NK-92 treated with Interleukin-12 subunit alpha and Interleukin-12 subunit beta, amount 100 ng/mL, for 24 hours (cell line): ENCODE data around the gene MRPL40.

Experiments
- DNase-seq: peaks from one replicate; lab custom pipeline; 2025; lab: John Stamatoyannopoulos, UW

The MRPL40 gene

DNA sequence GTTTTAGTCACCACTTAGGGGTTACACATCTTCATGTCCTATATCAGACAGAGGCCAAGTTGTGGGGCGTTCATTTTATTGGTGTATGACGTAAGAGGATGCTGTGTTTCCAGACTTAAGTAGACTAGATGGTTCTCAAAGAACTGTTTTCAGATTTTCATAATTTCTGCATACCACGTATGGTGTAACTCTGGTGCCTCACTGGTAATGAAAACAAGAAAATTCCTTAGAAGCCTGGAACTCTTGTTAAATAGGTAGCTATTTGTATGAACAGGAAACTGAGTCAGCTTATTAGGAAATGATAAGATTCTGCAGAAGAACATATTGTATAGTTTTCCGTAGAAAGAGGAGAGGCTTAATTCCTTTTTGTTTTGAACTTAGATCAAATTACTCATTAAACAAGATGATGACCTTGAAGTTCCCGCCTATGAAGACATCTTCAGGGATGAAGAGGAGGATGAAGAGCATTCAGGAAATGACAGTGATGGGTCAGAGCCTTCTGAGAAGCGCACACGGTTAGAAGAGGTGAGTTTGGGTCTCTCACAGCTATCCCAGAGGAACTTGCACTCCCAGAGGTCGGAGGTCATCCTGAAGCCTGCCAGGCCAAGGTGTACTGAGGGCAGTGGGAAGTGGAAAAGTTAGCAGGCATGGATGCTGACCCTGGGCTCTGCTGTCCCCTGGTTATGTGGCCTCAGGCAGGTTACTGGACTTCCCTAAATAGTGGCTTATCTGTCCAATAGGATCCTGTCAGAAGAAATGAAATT, 51.3 kb downstream of the MRPL40 start:
- no peak for DNase-seq
